HG03175 (cell line): ENCODE results near the gene LRRC23.
A peak's percentile ranks its signal among the peaks of the same experiment; 100 is the strongest.
"Not testable (repeated sequence)": the region's sequence is repeated elsewhere in the genome, so short reads cannot be mapped to it uniquely, and the experiment has no call there.

Experiments used
- ATAC-seq: cut with Tn5 transposase; IDR thresholded peaks from one replicate; pipeline ENCODE4 v1.9.1; 2021; ENCODE audit warnings: mild to moderate bottlenecking, moderate library complexity; ENCODE audit not compliant: unreplicated experiment

LRRC23 gene

GRCh38 chr12:6899837-6900519, 4.6 kb upstream of the LRRC23 start:
- no peak for ATAC-seq

- ATAC-seq, result no peak
Measured at GRCh38 chr12:6902448-6902847, 2.2 kb upstream of the LRRC23 start.

GRCh38 chr12:6903722-6904121, 900 bp upstream of the LRRC23 start:
- ATAC-seq, result no peak

GRCh38 chr12:6905414-6906040, 905 bp downstream of the LRRC23 start:
- no peak for ATAC-seq

- ATAC-seq, result not testable (repeated sequence)
Measured at GRCh38 chr12:6908141-6908540, 3.5 kb downstream of the LRRC23 start.

GRCh38 chr12:6909421-6910145, 5.0 kb downstream of the LRRC23 start:
- no peak for ATAC-seq

- no peak for ATAC-seq
Measured at GRCh38 chr12:6912164-6912935, 7.7 kb downstream of the LRRC23 start.

- ATAC-seq, result peak; percentile 77
Measured at GRCh38 chr12:6914246-6914946, 9.8 kb downstream of the LRRC23 start, which contains the start of gene ENO2. ENO2 (plus strand) TSS chr12:6914580; CDS start chr12:6915833, 1,253 bp downstream.

- ATAC-seq, result no peak
Measured at GRCh38 chr12:6914947-6915788, 10.5 kb downstream of the LRRC23 start.

GRCh38 chr12:6915789-6916285, 11.2 kb downstream of the LRRC23 start:
- ATAC-seq, result no peak

- ATAC-seq, result no peak
Measured at GRCh38 chr12:6916426-6917200, 12.0 kb downstream of the LRRC23 start.

GRCh38 chr12:6917491-6918231, 13.0 kb downstream of the LRRC23 start:
- no peak for ATAC-seq

- no peak for ATAC-seq
Measured at GRCh38 chr12:6919588-6919987, 15.0 kb downstream of the LRRC23 start.

- ATAC-seq, result no peak
Measured at GRCh38 chr12:6921539-6921938, 16.9 kb downstream of the LRRC23 start.

GRCh38 chr12:6921996-6922946, 17.6 kb downstream of the LRRC23 start:
- ATAC-seq, result no peak

- ATAC-seq, result no peak
Measured at GRCh38 chr12:6923003-6923732, 18.5 kb downstream of the LRRC23 start.
